Lung (tissue), 12 donors: ENCODE measurements around the gene CNGA1. TPM values are rescaled to one million over a fixed set of nuclear protein-coding genes. Genes with fewer than 3 reads are reported as not detected.
"Not testable (repeated sequence)": the region's sequence is repeated elsewhere in the genome, so short reads cannot be mapped to it uniquely, and the experiment has no call there.

Source experiments
- ATAC-seq: fragments of 200-7000 bp; cut with Tn5 transposase; one replicate; pipeline ENCODE4 v1.9.1; 2020; ENCODE audit warnings: moderate number of reproducible peaks; ENCODE audit not compliant: insufficient read depth, low FRiP score
- DNase-seq, 3 donors: peaks; one replicate each; pipeline ENCODE4 v3.0.0-alpha.2; 2013 to 2017
- H3K27ac ChIP-seq, 2 donors: one replicate each; pipeline ENCODE4 v1.5.1; 2013; ENCODE audit warnings: mild to moderate bottlenecking in 2 of 2, moderate library complexity in 2 of 2, control low read depth in 1 of 2, inconsistent platforms in 1 of 2, low read depth in 1 of 2, low read length in 1 of 2
- H3K27me3 ChIP-seq, 3 donors: one replicate each; pipeline ENCODE4 v1.5.1; 2013; ENCODE audit warnings: low read length in 2 of 3; ENCODE audit not compliant: control insufficient read depth in 3 of 3, insufficient read depth in 3 of 3
- H3K36me3 ChIP-seq, 4 donors: one replicate each; pipeline ENCODE4 v1.5.1; 2013; ENCODE audit warnings: low read length in 4 of 4, mild to moderate bottlenecking in 1 of 4, moderate library complexity in 1 of 4; ENCODE audit not compliant: control insufficient read depth in 4 of 4, insufficient read depth in 4 of 4
- H3K4me1 ChIP-seq, 5 donors: one replicate each; pipeline ENCODE4 v1.5.1; 2013; ENCODE audit warnings: low read length in 5 of 5, mild to moderate bottlenecking in 2 of 5, moderate library complexity in 1 of 5; ENCODE audit not compliant: control insufficient read depth in 5 of 5, insufficient read depth in 5 of 5
- H3K4me3 ChIP-seq: one replicate; pipeline ENCODE4 v1.5.1; 2013; ENCODE audit warnings: mild to moderate bottlenecking, control low read depth, moderate library complexity
- H3K9ac ChIP-seq, 2 donors: one replicate each; pipeline ENCODE4 v1.5.1; 2013; ENCODE audit warnings: low read length in 2 of 2, control low read depth in 1 of 2; ENCODE audit not compliant: insufficient read depth in 1 of 2
- H3K9me3 ChIP-seq, 4 donors: one replicate each; pipeline ENCODE4 v1.5.1; 2013; ENCODE audit warnings: low read length in 3 of 4, mild to moderate bottlenecking in 1 of 4, moderate library complexity in 1 of 4; ENCODE audit not compliant: control insufficient read depth in 4 of 4, insufficient read depth in 3 of 4
- CTCF ChIP-seq: IDR thresholded peaks from 2 replicates; pipeline ENCODE4 v1.5.1; 2012; ENCODE audit warnings: mild to moderate bottlenecking; ENCODE audit errors: control extremely low read depth, extremely low read depth
- WGBS, 2 donors: extraction: QIAGEN DNeasy Blood & Tissue Kit; methylation state at CpG; one replicate each; pipeline ENCODE4 v1.1.7; 2013; 5-methylcytosine and 5-hydroxymethylcytosine counted together
- polyA plus RNA-seq, 2 donors: library from polyadenylated mRNA; stranded (reverse); fragments of 200-250 nt; gene quantifications; one replicate each; pipeline ENCODE4 v1.2.1, GENCODE V29; 2013
- total RNA-seq, 2 donors: library from RNA; depleted of rRNA in 1 of 2; stranded (reverse); fragments of >200 nt in 1 of 2; gene quantifications; one replicate each; pipeline ENCODE4 v1.2.1, GENCODE V29; 2014 to 2021
- donor health status: control.
- donor health status: control.
- donor health status: Bipolar disorder and iron deficiency.
- donor health status: healthy.
- donor health status: DM: yes; HTN: yes; CAD: no.

CNGA1 gene
- total and polyA plus RNA-seq, 4 donors: 0.06 to 0.48 (median 0.14) TPM

- no peaks in the 10 kb centered on the region for H3K9me3 ChIP-seq
- H3K36me3 ChIP-seq: no peaks in the 10 kb centered on the region
- H3K4me3 ChIP-seq: no peak overlapping the region
- no peak for TF ChIP-seq CTCF
- no peak overlapping the region for H3K9ac ChIP-seq
- DNase-seq (no peak), ATAC-seq (no peak)
- H3K4me1 ChIP-seq: no peaks in the 10 kb centered on the region
- no peaks in the 10 kb centered on the region for H3K27me3 ChIP-seq
- no peak overlapping the region for H3K27ac ChIP-seq
- 71 to 78% methylated on average over 1 of the region's 1 CpG for WGBS, 2 donors
Observed at GRCh38 chr4:47996021-47996420, 20.5 kb downstream of the CNGA1 start.

GRCh38 chr4:47992475-47992874 lies 24.0 kb downstream of the CNGA1 start:
- WGBS, 2 donors: 97% methylated on average over 1 of the region's 1 CpG

GRCh38 chr4:47990145-47990544 lies 26.3 kb downstream of the CNGA1 start:
- Histone ChIP-seq H3K27me3 (no peaks in the 10 kb centered on the region), H3K9ac (no peak overlapping the region), H3K4me3 (no peak overlapping the region), H3K4me1 (no peaks in the 10 kb centered on the region), H3K9me3 (no peaks in the 10 kb centered on the region), H3K27ac (no peak overlapping the region), H3K36me3 (no peaks in the 10 kb centered on the region)
- WGBS, 2 donors: 91 to 94% methylated on average over 5 of the region's 5 CpGs
- ATAC-seq (no peak), DNase-seq (no peak)
- no peak for TF ChIP-seq CTCF

More at GRCh38 chr4:47992475-47992874, 24.0 kb downstream of the CNGA1 start:
- not testable (repeated sequence) for H3K36me3 ChIP-seq, H3K9me3 ChIP-seq, H3K4me1 ChIP-seq, H3K9ac ChIP-seq, H3K4me3 ChIP-seq, ATAC-seq, H3K27me3 ChIP-seq, DNase-seq, H3K27ac ChIP-seq

GRCh38 chr4:47974566-47974965 lies 41.9 kb downstream of the CNGA1 start:
- no peak overlapping the region for H3K9ac ChIP-seq
- H3K9me3 ChIP-seq: no peaks in the 10 kb centered on the region
- no peak for TF ChIP-seq CTCF
- no peak for DNase-seq
- H3K27me3 ChIP-seq: no peaks in the 10 kb centered on the region
- no peaks in the 10 kb centered on the region for H3K36me3 ChIP-seq
- ATAC-seq: no peak
- no peak overlapping the region for H3K27ac ChIP-seq
- 47 to 60% methylated on average over 3 of the region's 3 CpGs for WGBS, 2 donors
- H3K4me3 ChIP-seq: no peak overlapping the region
- no peaks in the 10 kb centered on the region for H3K4me1 ChIP-seq
